ENCODE data around the gene CNTNAP2. TPM values are rescaled to one million over a fixed set of nuclear protein-coding genes. Genes with fewer than 3 reads are reported as not detected.

The CNTNAP2 gene
- total and polyA plus RNA-seq, 9 of the 15 experiments (the other 6 are each of a cell fraction or from before 2014, with no cell fraction given), result 0.04 to 0.62 (median 0.09) TPM; not detected in 4

GRCh38 chr7:147833557-147833956 lies 1717.0 kb downstream of the CNTNAP2 start:
- in situ Hi-C loops (cut with MboI), result no loop called here
- H3K4me2 ChIP-seq (ENCODE audit: insufficient read depth, low read length), result no peak overlapping the region
- FAIRE-seq, result no peak
- ChIA-PET POLR2A (interaction anchor here (0.6 kb wide), 1 partner anchor 1445 kb away, joined by 3 read pairs; no protein-coding TSS in a partner anchor), CTCF (ENCODE audit: low intra/inter-chr PET ratio) (no interaction called here)
- H3K79me2 ChIP-seq (ENCODE audit: control insufficient read depth, insufficient read depth, low read length), result no peaks in the 10 kb centered on the region
- no peak overlapping the region for H3K9ac ChIP-seq (ENCODE audit: insufficient read depth in 1 of 2, low read depth in 2 of 2, low read length in 2 of 2)
- peak; percentile 35; the same call in 1 of the 3 replicates for ATAC-seq
- no peaks in the 10 kb centered on the region for H3K36me3 ChIP-seq (ENCODE audit: control insufficient read depth, insufficient read depth, low read length)
- no peak overlapping the region for H2AFZ ChIP-seq (ENCODE audit: low read depth, low read length)
- H3K4me3 ChIP-seq, result no peak overlapping the region
- H4K20me1 ChIP-seq (replicated peaks; ENCODE audit: control insufficient read depth, insufficient read depth, low read length), result no peaks in the 10 kb centered on the region
- H3K27me3 ChIP-seq (ENCODE audit: control insufficient read depth in 2 of 2, insufficient read depth in 2 of 2, low read length in 2 of 2), result no peaks in the 10 kb centered on the region
- H3K4me1 ChIP-seq (replicated peaks in 1 of 2; ENCODE audit: control insufficient read depth in 2 of 2, insufficient read depth in 2 of 2, low read length in 2 of 2), result no peaks in the 10 kb centered on the region
- 0 out of 2 replicates have a peak, but pooled peaks cover 2% of the 10 kb centered on the region for H3K9me3 ChIP-seq (replicated peaks; ENCODE audit: control insufficient read depth, insufficient read depth, low read depth, low read length)
- no peak overlapping the region for H3K27ac ChIP-seq (ENCODE audit: extremely low read depth, low read depth, low read length)
- no peaks in the 10 kb centered on the region for H3K9me1 ChIP-seq (ENCODE audit: control insufficient read depth, insufficient read depth, low read length)
- BruUV-seq (replicated peaks), result no TSS peak
- DNase-seq (ENCODE audit: extremely low read depth in 1 of 4, low spot score in 3 of 4), result no peak
- 1% methylated on average over 6 of the region's 6 CpGs for WGBS (ENCODE audit: insufficient coverage, low coverage, missing lambda C conversion rate)
- intact Hi-C loops (cut with micrococcal nuclease), result no loop called here
- TF ChIP-seq FOXM1 (IDR thresholded peaks at IDR 0.05; ENCODE audit: low read depth) (no peak), FOXM1 (CRISPR knock-in tag; IDR thresholded peaks at IDR 0.05; ENCODE audit: low read depth) (no peak), TAF1 (IDR thresholded peaks at IDR 0.05; ENCODE audit: control insufficient read depth, extremely low read depth, insufficient read depth, low read length, severe bottlenecking) (no peak), ZC3H4 (CRISPR knock-in tag; IDR thresholded peaks at IDR 0.05; ENCODE audit: borderline replicate concordance) (no peak), GATAD2B (IDR thresholded peaks at IDR 0.05; ENCODE audit: borderline replicate concordance) (no peak), EHMT2 (IDR thresholded peaks at IDR 0.05) (no peak), RBM17 (IDR thresholded peaks at IDR 0.05; ENCODE audit: borderline replicate concordance, low read depth, low read length) (no peak), AFF4 (CRISPR knock-in tag; IDR thresholded peaks at IDR 0.05) (no peak), GTF2F1 (IDR thresholded peaks at IDR 0.05; ENCODE audit: low read depth, low read length) (no peak), MXD1 (CRISPR knock-in tag; IDR thresholded peaks at IDR 0.05; ENCODE audit: borderline replicate concordance, poor library complexity, severe bottlenecking) (no peak), FOXA3 (CRISPR knock-in tag; conservative IDR thresholded peaks at IDR 0.05 in 1 of 2, IDR thresholded peaks at IDR 0.05 in 1 of 2) (no peak)
